Chondrocyte (in vitro differentiated cells): ENCODE measurements around the gene MED8. TPM values are rescaled to one million over a fixed set of nuclear protein-coding genes. Genes with fewer than 3 reads are reported as not detected.

ENCODE experiments used
- DNase-seq: peaks from one replicate; pipeline ENCODE4 v3.0.0; 2021; ENCODE audit warnings: mixed read lengths, low spot score
- H3K27ac Mint-ChIP-seq: one replicate; pipeline ENCODE4 v1.8.0; 2021; ENCODE audit warnings: mild to moderate bottlenecking, moderate library complexity, mixed read lengths; ENCODE audit not compliant: unreplicated experiment
- H3K27me3 Mint-ChIP-seq: 2 replicates; pipeline ENCODE4 v1.8.0; 2021; ENCODE audit warnings: low read depth, mixed read lengths
- H3K36me3 Mint-ChIP-seq: 2 replicates; pipeline ENCODE4 v1.8.0; 2021; ENCODE audit warnings: low read depth, mixed read lengths
- H3K4me1 Mint-ChIP-seq: 2 replicates; pipeline ENCODE4 v1.8.0; 2021; ENCODE audit warnings: low read depth, mild to moderate bottlenecking, mixed read lengths
- H3K4me3 Mint-ChIP-seq: one replicate; pipeline ENCODE4 v1.8.0; 2021; ENCODE audit warnings: mild to moderate bottlenecking, moderate library complexity, mixed read lengths; ENCODE audit not compliant: unreplicated experiment
- H3K9me3 Mint-ChIP-seq: 2 replicates; pipeline ENCODE4 v1.8.0; 2021; ENCODE audit warnings: low read depth, mixed read lengths
- total RNA-seq: library from RNA; stranded (reverse); gene quantifications from 3 replicates; pipeline ENCODE4 v1.2.1, GENCODE V29; 2021
- TF ChIP-seq, protein P1 (sequence below): fragments of 200-600 bp; sonication (generic); IDR thresholded peaks from 2 replicates; pipeline ENCODE4 v1.5.0; 2021; ENCODE audit warnings: antibody characterized with exemption, mild to moderate bottlenecking, moderate library complexity

Gene MED8
- total RNA-seq, 1 donor from 2014 or later = 48.4 TPM

GRCh38 chr1:43357251-43357650 lies 32.3 kb downstream of the MED8 start:
- Mint-ChIP-seq H3K27me3 (no peaks in the 10 kb centered on the region), H3K4me1 (peaks cover 40% of the 10 kb centered on the region), H3K36me3 (peaks cover 9% of the 10 kb centered on the region), H3K27ac (no peak overlapping the region), H3K4me3 (no peak overlapping the region), H3K9me3 (no peaks in the 10 kb centered on the region)
- TF ChIP-seq, protein P1, sequence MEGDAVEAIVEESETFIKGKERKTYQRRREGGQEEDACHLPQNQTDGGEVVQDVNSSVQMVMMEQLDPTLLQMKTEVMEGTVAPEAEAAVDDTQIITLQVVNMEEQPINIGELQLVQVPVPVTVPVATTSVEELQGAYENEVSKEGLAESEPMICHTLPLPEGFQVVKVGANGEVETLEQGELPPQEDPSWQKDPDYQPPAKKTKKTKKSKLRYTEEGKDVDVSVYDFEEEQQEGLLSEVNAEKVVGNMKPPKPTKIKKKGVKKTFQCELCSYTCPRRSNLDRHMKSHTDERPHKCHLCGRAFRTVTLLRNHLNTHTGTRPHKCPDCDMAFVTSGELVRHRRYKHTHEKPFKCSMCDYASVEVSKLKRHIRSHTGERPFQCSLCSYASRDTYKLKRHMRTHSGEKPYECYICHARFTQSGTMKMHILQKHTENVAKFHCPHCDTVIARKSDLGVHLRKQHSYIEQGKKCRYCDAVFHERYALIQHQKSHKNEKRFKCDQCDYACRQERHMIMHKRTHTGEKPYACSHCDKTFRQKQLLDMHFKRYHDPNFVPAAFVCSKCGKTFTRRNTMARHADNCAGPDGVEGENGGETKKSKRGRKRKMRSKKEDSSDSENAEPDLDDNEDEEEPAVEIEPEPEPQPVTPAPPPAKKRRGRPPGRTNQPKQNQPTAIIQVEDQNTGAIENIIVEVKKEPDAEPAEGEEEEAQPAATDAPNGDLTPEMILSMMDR = no peak
- no peak for DNase-seq

DNA sequence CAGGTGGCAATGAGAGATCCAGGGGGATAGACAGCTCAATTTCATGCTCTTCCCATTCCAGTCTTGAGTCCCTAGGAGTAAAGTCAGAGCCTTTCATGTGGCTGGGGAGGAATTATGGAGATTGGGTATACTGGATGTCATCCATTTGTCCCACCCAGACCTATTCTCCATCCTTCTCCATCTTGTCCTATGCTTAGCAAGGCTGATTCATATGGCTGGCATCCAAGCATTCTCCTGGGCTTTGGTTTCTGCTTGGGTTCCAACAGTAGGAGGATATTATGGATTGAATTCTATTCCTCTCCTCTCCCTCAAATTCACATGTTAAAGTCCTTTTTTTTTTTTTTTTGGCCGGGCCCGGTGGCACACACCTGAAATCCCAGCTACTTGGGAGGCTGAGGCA lies 34.7 kb downstream of the MED8 start:
- no peak for DNase-seq
- H3K9me3 Mint-ChIP-seq = no peaks in the 10 kb centered on the region
- no peaks in the 10 kb centered on the region for H3K27me3 Mint-ChIP-seq
- H3K4me3 Mint-ChIP-seq = no peak overlapping the region
- H3K4me1 Mint-ChIP-seq = peaks cover 25% of the 10 kb centered on the region
- no peak overlapping the region for H3K27ac Mint-ChIP-seq
- no peaks in the 10 kb centered on the region for H3K36me3 Mint-ChIP-seq
- TF ChIP-seq, protein P1 = no peak

DNA sequence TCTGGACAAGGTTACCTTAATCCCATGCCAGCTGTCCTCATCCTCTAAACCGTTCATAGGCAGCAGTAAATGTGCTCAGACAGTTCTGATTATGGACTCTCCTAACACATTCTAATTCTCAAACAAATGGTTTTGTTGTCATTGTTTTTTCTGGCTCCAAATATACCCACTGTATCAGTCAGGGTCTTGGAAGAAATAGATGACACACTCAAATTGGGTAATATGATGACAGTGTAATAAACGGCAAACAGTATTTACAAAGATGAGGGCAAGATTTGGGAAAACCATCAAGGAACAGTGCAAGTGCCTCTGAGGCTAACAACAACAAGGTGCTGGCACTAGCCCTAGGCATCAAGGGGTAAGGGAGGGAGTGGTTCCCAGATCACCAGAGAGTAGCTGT lies 35.1 kb downstream of the MED8 start:
- H3K27me3 Mint-ChIP-seq = no peaks in the 10 kb centered on the region
- no peaks in the 10 kb centered on the region for H3K9me3 Mint-ChIP-seq
- DNase-seq = no peak
- no peak overlapping the region for H3K4me3 Mint-ChIP-seq
- H3K4me1 Mint-ChIP-seq = peaks cover 25% of the 10 kb centered on the region
- H3K27ac Mint-ChIP-seq = no peak overlapping the region
- TF ChIP-seq, protein P1 = no peak
- no peaks in the 10 kb centered on the region for H3K36me3 Mint-ChIP-seq

DNA sequence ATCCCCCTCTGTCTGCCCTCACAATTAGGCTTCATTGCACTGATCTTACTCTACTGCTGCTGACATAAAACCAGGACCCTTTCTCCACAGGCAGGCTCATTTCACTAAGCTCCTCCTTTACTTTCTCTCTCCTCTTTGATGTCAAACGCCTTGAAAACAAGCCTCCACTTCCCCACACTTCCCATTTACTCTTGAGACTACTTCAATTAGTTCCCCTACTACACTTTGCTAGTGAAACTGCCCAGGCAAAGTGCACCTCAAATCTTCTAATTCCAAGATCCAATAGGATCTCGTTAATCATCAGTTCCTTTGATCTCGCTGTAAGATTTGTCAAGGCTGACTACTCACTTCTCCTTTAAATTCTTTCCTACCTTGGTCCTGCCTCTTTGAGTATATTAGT lies 36.7 kb downstream of the MED8 start:
- H3K27ac Mint-ChIP-seq = no peak overlapping the region
- no peak overlapping the region for H3K4me3 Mint-ChIP-seq
- no peak for DNase-seq
- no peaks in the 10 kb centered on the region for H3K9me3 Mint-ChIP-seq
- peaks cover 20% of the 10 kb centered on the region for H3K4me1 Mint-ChIP-seq
- TF ChIP-seq, protein P1 = no peak
- H3K27me3 Mint-ChIP-seq = no peaks in the 10 kb centered on the region
- no peaks in the 10 kb centered on the region for H3K36me3 Mint-ChIP-seq

DNA sequence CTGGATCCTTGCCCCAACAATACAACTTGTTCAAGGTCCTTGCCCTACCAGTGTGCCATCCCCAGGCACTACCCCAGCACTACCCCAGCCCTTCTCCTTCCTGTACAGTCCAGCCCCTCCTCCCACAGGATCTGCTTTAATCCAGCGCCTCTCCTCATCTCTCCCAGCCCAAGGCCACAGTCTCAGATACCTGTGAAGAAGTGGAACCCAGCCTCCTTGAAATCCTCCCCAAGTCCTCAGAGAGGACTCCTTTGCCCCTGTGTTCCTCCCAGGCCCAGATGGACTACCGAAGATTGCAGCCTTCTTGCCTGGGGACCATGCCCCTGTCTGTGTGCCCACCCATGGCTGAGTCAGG lies 37.3 kb downstream of the MED8 start:
- H3K4me3 Mint-ChIP-seq = no peak overlapping the region
- H3K27ac Mint-ChIP-seq = no peak overlapping the region
- DNase-seq = no peak
- H3K4me1 Mint-ChIP-seq = peaks cover 17% of the 10 kb centered on the region
- H3K27me3 Mint-ChIP-seq = no peaks in the 10 kb centered on the region
- no peaks in the 10 kb centered on the region for H3K36me3 Mint-ChIP-seq
- no peaks in the 10 kb centered on the region for H3K9me3 Mint-ChIP-seq
- TF ChIP-seq, protein P1 = no peak
